Ureter (tissue), 1 donor: ENCODE data around the gene LRRC73. TPM values are rescaled to one million over a fixed set of nuclear protein-coding genes. Genes with fewer than 3 reads are reported as not detected.
"Not testable (repeated sequence)": the region's sequence is repeated elsewhere in the genome, so short reads cannot be mapped to it uniquely, and the experiment has no call there.

Source experiments
- DNase-seq: peaks from one replicate; pipeline ENCODE4 v3.0.0-alpha.2; 2020; ENCODE audit warnings: low spot score
- total RNA-seq: library from RNA; stranded (reverse); gene quantifications from one replicate; pipeline ENCODE4 v1.2.4, GENCODE V29; 2023
- donor health status: DM: yes; HTN: yes; CAD: no.

LRRC73 gene
- total RNA-seq: 0.57 TPM

GRCh38 chr6:43509984-43510826 is at the start of gene LRRC73:
Gene LRRC73, minus strand, starts transcription at chr6:43510346. Its CDS starts 561 bp downstream, at chr6:43509785.
- peak; percentile 87 for DNase-seq

- no peak for DNase-seq
Measured at GRCh38 chr6:43559328-43559727, 49.2 kb upstream of the LRRC73 start.

DNA sequence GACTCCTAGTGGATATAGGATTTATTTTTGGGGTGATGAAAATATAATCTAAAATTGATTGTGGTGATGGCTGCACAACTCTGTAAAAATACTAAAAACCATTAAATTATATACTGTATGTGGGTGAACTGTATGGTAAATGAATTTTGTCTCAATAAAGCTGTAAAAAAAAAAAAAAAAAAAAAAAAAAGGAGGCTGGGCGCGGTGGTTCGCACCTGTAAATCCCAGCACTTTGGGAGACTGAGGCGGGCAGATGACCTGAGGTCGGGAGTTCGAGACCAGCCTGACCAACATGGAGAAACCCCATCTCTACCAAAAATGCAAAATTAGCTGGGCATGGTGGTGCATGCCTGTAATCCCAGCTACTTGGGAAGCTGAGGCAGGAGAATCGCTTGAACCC is 47.5 kb upstream of the LRRC73 start:
- DNase-seq: not testable (repeated sequence)

GRCh38 chr6:43547222-43547621 is 37.1 kb upstream of the LRRC73 start:
- no peak for DNase-seq

GRCh38 chr6:43544461-43544860 is 34.3 kb upstream of the LRRC73 start:
- DNase-seq: no peak

DNA sequence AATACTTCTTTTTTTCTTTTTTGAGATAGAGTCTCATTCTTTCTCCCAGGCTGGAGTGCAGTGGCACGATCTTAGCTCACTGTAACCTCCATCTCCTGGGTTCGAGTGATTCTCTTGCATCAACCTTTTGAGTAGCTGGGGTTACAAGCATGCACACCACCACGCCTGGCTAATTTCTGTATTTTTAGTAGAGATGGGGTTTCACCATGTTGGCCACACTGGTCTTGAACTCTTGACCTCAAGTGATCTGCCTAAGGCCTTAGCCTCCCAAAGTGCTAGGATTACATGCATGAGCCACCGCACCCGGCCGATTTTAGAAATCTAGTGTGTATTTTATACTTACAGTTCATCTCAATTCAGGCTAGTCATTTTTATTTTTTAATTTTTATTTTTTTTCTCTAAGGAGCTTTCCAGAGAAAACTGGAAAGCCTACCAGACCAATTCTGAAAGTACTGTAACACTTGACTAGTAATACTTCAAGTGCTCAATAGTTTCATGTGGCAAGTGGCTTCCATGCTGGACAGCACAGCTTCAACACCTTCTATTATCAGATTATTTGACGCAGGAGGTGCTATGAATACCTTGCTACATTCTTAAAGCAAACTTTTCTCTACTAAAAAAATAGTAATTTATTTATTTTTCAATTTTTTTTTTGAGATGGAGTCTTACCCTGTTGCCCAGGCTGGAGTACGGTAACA is 31.8 kb upstream of the LRRC73 start:
- no peak for DNase-seq

- no peak for DNase-seq
Measured at GRCh38 chr6:43540507-43540906, 30.4 kb upstream of the LRRC73 start.

DNA sequence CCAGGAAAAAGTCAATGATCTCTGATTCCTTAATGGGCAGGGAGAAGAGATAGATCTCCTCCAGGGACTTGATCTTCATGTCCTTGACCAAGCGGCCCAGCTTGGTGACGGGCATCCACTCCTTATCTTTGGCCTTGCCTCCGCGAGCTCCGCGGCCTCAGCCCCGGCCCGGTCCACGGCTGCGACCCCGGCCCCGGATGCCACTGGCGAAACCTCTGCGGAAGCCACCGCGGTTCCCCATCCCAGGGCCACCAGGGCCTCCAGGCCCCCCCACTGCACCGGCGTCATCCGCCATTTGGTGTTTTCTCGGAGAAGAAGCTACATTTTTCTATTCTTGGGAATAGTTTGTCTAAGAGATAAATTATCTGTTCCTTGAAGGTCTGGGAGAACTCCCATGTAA is 29.3 kb upstream of the LRRC73 start:
- DNase-seq: not testable (repeated sequence)

DNA sequence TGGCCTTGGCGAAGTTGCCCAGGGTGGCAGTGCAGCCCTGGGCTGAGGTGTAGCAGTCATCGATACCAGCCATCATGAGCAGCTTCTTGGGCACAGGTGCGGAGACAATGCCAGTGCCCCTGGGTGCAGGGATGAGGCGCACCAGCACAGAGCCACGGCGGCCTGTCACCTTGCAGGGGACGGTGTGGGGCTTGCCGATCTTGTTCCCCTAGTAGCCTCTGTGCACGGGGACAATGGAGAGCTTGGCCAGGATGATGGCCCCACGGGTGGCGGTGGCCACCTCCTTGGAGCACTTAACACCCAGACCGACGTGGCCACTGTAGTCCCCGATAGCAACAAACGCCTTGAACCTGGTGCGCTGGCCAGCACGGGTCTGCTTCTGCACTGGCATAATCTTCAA is 28.8 kb upstream of the LRRC73 start:
- DNase-seq: not testable (repeated sequence)

GRCh38 chr6:43532201-43532600 is 22.1 kb upstream of the LRRC73 start:
- no peak for DNase-seq

DNA sequence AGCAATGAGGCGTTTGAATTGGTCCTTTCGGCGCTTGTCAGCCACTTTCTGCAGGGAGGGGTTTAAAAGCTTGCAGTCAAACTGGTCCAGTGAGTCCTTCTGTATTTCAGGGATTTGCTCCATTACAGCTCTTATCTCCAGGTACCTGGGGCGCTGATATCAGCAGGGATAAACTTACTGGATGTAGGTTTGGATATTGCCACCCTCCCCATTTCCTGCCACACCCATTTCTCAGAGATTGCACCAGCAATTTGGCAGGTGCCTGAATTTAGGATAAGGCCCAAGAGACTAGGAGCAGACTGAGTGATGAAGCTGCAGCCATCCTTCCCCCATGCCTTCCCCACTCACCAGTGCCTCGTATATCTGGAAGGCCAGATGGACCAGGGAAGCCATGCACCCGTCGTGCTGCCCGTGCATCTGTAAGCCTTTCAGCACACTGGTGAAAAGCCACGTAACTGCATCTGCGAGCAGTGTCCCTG is 14.4 kb upstream of the LRRC73 start:
- no peak for DNase-seq

- DNase-seq: no peak
Measured at GRCh38 chr6:43523284-43523683, 13.1 kb upstream of the LRRC73 start.

DNA sequence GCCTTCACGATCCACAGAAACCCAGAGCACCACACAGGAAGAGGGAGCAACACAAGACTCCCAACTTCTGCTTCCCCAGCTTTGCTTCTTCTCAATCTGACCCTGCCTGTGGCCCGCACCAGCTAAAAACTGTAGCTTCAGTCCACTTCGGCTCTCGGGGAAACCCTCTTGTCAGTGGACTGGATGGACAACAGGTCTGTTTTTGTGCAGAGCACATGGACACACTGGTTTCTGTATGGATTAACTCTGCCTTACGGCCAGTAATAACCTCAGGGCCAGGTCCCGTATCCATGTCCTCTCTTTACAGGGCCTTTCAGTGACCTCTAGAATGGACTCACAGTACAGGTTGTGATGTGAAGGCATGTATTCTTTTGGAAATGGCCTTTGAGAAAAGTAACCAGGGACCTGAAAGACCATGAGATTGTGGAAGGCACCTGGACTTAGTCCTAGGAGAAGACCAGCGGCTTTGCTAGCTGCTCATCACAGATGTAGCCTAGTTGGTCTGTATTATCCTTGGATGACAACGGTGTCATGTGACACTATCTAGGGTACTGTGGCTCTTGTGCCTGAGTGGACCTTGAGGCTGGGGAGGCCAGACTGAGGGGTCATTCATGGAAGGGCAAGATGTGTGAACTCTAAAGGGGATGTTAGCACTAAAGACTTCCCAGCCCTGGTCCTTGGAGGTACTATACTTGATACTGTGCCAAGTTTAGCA is 12.6 kb upstream of the LRRC73 start:
- no peak for DNase-seq

- no peak for DNase-seq
Measured at GRCh38 chr6:43521836-43522235, 11.7 kb upstream of the LRRC73 start.

GRCh38 chr6:43520097-43520496 is 10.0 kb upstream of the LRRC73 start:
- no peak for DNase-seq

DNA sequence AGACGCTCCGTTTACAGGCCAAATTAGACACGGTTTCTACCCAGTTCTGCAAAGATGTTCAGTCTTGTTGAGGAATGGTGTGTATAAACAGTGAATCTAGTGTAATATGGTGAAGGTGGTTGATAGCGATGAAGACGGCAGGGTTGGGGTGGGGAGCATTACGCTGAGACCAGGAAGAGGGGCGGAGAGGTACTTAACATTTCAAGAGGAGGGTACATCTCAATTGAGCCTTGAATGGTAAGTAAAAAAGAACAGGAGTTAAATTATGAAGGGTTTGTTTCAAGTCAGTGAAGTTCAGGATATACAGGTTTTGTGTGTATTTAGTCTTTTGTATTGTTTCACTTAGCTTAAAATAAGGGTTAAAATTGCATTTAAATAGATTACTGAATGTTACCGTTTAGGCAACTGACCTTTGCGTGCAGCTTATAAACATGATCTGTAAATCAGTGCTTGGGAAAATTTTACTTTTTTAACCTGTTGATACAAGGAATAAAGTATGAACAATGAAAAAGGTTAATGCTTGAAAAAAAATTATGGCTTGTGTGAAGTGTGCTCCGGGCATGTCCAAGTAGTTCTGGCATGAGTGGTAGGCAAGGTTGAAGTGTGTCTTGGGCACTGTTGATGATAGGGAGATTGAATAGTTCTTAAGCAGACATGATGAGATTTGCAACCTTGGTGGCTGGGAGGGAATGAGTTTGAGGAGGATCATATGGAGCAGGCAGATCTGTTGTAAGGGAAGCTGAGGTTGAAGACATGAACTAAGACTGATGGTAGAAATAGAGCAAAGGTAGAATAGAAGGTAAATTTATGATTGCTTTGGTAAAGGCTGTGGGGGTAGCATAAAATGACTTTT is 7.6 kb upstream of the LRRC73 start:
- no peak for DNase-seq

DNA sequence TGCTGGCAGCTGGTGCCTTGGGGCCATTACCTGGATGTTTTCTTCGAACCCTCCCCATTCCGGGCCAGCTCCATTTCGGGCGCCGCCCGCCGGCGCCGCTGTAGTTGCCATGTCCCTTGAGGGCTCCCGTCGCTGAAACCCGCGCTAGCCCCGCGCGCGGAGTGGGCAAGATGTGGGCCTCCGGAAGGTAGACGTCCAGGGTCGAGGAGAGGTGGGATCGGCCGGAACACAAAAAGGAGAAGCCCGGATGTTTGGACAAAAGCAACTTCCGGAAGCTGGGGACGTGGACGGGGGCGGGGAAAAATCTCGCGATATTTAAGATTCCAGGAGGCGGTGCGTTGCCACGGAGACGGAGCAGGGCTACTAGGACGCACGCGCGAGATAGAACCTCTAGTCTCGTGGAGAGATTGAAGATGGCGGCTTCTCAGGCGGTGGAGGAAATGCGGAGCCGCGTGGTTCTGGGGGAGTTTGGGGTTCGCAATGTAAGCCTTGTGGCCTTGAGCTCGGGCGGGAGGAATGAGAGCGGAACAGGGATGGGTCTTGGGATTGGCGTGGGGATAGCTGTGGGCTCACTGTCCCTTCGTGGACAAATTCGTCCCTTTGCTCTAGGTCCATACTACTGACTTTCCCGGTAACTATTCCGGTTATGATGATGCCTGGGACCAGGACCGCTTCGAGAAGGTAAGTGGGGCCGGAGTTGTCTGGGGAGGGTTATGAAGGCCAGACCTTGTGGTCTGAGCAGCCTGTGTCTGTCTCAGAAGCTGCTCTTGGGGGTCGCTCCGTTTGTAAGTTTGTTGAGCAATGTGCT is 6.8 kb upstream of the LRRC73 start, which contains the start of the genes POLR1C and YIPF3:
POLR1C (plus strand) TSS at position 393 of the 808 bp plus-strand sequence; CDS start at position 414, 21 bp downstream.
YIPF3 (minus strand) TSS at position 230 of the 808 bp plus-strand sequence; CDS start at position 111, 119 bp downstream.
- DNase-seq: peak; percentile 98

DNA sequence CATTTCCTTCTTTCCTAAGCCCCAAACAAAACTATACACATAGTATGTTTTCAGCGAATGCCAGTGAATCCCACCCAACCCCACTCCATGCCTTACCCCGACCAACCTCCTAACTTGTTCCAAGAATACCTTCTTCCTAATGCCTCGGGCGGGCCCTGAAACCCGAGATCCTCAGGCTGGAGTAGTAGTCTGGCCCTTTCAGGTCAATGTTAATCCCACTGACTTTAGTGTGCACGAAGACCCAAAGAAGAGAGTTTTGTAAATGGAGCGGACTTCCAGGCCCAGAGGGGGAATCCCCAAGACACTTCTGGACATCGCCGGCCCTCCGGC is 6.2 kb upstream of the LRRC73 start:
- no peak for DNase-seq

- no peak for DNase-seq
Measured at GRCh38 chr6:43515808-43516207, 5.7 kb upstream of the LRRC73 start.

DNA sequence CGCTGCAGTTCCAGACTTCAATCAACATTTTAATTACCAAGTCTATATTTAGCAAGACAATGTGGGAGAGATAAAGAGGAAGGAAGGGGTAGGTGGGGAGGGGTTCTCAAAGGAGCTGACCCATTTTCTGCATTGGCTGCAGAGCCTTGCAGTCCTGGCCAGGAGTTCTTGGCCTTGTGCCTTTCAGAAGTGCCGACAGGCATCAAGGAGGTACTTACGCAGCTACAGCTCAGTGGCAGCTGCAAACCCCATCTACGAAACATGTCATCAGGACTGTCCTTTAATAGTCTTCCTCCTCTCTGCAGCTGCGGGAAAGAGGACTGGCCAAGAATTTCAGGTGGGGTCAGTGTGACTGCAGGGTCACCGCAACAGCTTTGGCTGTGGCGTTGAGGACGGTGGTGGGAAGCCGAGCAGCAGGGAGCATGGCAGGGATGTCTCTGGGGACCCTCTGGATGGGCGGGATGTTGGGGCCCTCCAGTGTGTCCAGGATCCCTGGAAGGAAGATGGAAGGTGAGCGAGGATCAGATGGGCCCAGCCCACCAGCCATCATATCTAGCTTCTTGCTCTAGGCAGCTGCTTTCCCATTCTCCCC is 1.8 kb upstream of the LRRC73 start:
- no peak for DNase-seq
